Upper lobe of left lung (tissue), 6 donors: ENCODE results near the gene SEC14L2. TPM values are rescaled to one million over a fixed set of nuclear protein-coding genes. Genes with fewer than 3 reads are reported as not detected.

Experiments used
- ATAC-seq, 2 donors: fragments of 200-7000 bp; cut with Tn5 transposase; one replicate each; pipeline ENCODE4 v1.9.1; 2022; ENCODE audit warnings: mild to moderate bottlenecking in 2 of 2, moderate library complexity in 2 of 2; ENCODE audit not compliant: low FRiP score in 2 of 2
- DNase-seq, 2 donors: peaks; one replicate each; pipeline ENCODE4 v3.0.0-alpha.2; 2019 to 2020
- H3K27ac ChIP-seq, 4 donors: fragments of 200-600 bp; sonication (generic); one replicate each; pipeline ENCODE4 v1.5.1; 2016 to 2019
- H3K27me3 ChIP-seq, 4 donors: fragments of 200-600 bp; sonication (generic); one replicate each; pipeline ENCODE4 v1.5.1; 2017 to 2019
- H3K36me3 ChIP-seq, 4 donors: fragments of 200-600 bp; sonication (generic); one replicate each; pipeline ENCODE4 v1.5.1; 2016 to 2019
- H3K4me1 ChIP-seq, 4 donors: fragments of 200-600 bp; sonication (generic); one replicate each; pipeline ENCODE4 v1.5.1; 2018 to 2019
- H3K4me3 ChIP-seq, 4 donors: fragments of 200-600 bp; sonication (generic); one replicate each; pipeline ENCODE4 v1.5.1; 2017 to 2019; ENCODE audit warnings: mild to moderate bottlenecking in 2 of 4, moderate library complexity in 1 of 4
- H3K9me3 ChIP-seq, 4 donors: fragments of 200-600 bp; sonication (generic); one replicate each; pipeline ENCODE4 v1.5.1; 2018 to 2019
- EP300 ChIP-seq, 4 donors: sonication (generic); formaldehyde crosslinking; IDR thresholded peaks; one replicate each; pipeline ENCODE4 v1.5.1; 2017; ENCODE audit warnings: antibody characterized with exemption in 4 of 4, control low read depth in 2 of 4
- POLR2A ChIP-seq, 4 donors: fragments of 450-650 bp; IDR thresholded peaks; one replicate each; pipeline ENCODE4 v1.5.1; 2016 to 2017; ENCODE audit warnings: antibody characterized with exemption in 4 of 4, mild to moderate bottlenecking in 2 of 4
- POLR2AphosphoS5 ChIP-seq, 2 donors: sonication (generic); formaldehyde crosslinking; IDR thresholded peaks; one replicate each; pipeline ENCODE4 v1.5.1; 2017; ENCODE audit warnings: antibody characterized with exemption in 2 of 2
- WGBS, 2 donors: methylation state at CpG; one replicate each; pipeline ENCODE4 v1.1.5; 2017 to 2018; 5-methylcytosine and 5-hydroxymethylcytosine counted together
- total RNA-seq, 6 donors: library from RNA; depleted of rRNA in 4 of 6; stranded (reverse); fragments of >200 nt in 4 of 6; gene quantifications; one replicate each; pipeline versions ENCODE4 v1.1.0 to v1.2.1, GENCODE V29; 2016 to 2021
- TF ChIP-seq, protein P1 (sequence below), 6 experiments: fragments of 450-650 bp in 4 of 6; fragments of 200-600 bp in 2 of 6; sonication (generic) in 2 of 6; IDR thresholded peaks; one replicate each; pipeline ENCODE4 v1.5.1; 2016 to 2019; ENCODE audit warnings: antibody characterized with exemption in 6 of 6
- donor health status: DM: no; HTN: no; CAD: no; lungs with moderate emphysema.
- donor health status: DM: no; HTN: yes; CAD: no; lungs with severe emphysema.

The SEC14L2 gene
- total RNA-seq, 6 donors from 2014 or later = 5.6 to 12.6 (median 8.4) TPM

DNA sequence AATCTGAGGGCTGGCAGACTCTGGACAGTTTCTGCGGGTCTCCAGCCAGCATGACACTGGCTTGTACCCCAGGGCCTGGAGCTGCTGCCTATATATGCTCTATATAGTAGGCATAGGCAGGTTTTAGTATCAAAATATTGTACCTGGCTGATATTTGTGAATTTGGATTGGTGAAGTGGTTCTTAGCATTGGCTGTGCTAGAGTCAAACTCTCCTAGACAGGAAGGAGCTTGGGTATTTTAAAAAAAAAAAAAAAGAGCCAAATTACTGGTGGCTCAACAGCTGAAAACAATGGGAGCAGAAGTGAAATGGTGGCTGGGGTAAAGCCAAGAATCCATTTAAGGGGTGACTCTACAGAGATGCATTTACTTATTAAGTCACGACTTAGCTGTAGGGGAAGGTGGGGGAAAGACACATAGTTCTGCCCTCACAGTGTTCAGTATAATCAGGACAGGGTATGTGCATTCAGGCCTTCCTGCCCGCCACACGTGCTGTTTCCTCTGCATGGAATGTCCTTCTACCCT, 17.8 kb downstream of the SEC14L2 start:
- ATAC-seq (no peak), DNase-seq (no peak)
- TF ChIP-seq, protein P1, sequence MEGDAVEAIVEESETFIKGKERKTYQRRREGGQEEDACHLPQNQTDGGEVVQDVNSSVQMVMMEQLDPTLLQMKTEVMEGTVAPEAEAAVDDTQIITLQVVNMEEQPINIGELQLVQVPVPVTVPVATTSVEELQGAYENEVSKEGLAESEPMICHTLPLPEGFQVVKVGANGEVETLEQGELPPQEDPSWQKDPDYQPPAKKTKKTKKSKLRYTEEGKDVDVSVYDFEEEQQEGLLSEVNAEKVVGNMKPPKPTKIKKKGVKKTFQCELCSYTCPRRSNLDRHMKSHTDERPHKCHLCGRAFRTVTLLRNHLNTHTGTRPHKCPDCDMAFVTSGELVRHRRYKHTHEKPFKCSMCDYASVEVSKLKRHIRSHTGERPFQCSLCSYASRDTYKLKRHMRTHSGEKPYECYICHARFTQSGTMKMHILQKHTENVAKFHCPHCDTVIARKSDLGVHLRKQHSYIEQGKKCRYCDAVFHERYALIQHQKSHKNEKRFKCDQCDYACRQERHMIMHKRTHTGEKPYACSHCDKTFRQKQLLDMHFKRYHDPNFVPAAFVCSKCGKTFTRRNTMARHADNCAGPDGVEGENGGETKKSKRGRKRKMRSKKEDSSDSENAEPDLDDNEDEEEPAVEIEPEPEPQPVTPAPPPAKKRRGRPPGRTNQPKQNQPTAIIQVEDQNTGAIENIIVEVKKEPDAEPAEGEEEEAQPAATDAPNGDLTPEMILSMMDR (IDR thresholded peaks at IDR 0.05) = no peak
- TF ChIP-seq POLR2AphosphoS5 (IDR thresholded peaks at IDR 0.05) = no peak
- Histone ChIP-seq H3K4me3 (no peak overlapping the region), H3K36me3 (peaks cover 9 to 72% (median 29%) of the 10 kb centered on the region in 4 donors), H3K9me3 (no peaks in the 10 kb centered on the region), H3K27me3 (no peaks in the 10 kb centered on the region), H3K27ac (no peak overlapping the region), H3K4me1 (no peaks in the 10 kb centered on the region)
- WGBS, 2 donors = 87 to 93% methylated on average over 4 of the region's 4 CpGs

DNA sequence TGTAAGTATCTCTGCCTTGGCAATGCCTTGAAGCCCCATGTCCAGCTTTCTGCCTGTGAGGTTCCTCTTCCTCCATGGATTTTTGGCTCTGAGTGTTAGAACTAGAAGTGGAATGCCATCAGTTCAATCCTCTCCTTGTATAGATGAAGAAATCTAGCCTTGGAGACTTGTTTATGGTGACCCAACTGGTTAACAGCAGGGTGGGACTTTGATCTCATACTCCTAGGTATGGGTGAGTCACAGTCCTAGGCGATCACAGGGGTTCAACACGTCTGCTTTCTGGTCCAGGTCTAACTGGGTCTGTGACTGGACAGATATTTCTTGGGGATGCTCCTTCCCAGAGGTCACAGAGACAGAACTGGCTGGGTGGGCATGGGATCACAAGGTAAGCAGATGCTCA, 19.6 kb downstream of the SEC14L2 start:
- no peak for ATAC-seq

GRCh38 chr22:30416837-30417236, 20.0 kb downstream of the SEC14L2 start:
- Histone ChIP-seq H3K27ac (no peak overlapping the region), H3K9me3 (no peaks in the 10 kb centered on the region), H3K36me3 (peaks cover 9 to 55% (median 21%) of the 10 kb centered on the region in 4 donors), H3K4me1 (peaks cover 3 to 12% (median 8%) of the 10 kb centered on the region in 4 donors), H3K27me3 (no peaks in the 10 kb centered on the region), H3K4me3 (no peak overlapping the region)
- TF ChIP-seq, protein P1 (IDR thresholded peaks at IDR 0.05) = no peak
- no peak for TF ChIP-seq EP300 (IDR thresholded peaks at IDR 0.05)
- TF ChIP-seq POLR2A (IDR thresholded peaks at IDR 0.05) = no peak
- TF ChIP-seq POLR2AphosphoS5 (IDR thresholded peaks at IDR 0.05) = no peak
- ATAC-seq (no peak), DNase-seq (no peak)
- 71 to 77% methylated on average over 1 of the region's 1 CpG for whole genome bisulfite sequencing, 2 donors

More for the DNA sequence above, 19.6 kb downstream of the SEC14L2 start:
- TF ChIP-seq, protein P1 (IDR thresholded peaks at IDR 0.05) = no peak
- no peak for TF ChIP-seq POLR2A (IDR thresholded peaks at IDR 0.05)
- TF ChIP-seq POLR2AphosphoS5 (IDR thresholded peaks at IDR 0.05) = no peak
- no peak for TF ChIP-seq EP300 (IDR thresholded peaks at IDR 0.05)
- Histone ChIP-seq H3K4me3 (no peak overlapping the region), H3K36me3 (peaks cover 9 to 55% (median 21%) of the 10 kb centered on the region in 4 donors), H3K27ac (no peak overlapping the region), H3K9me3 (no peaks in the 10 kb centered on the region), H3K27me3 (no peaks in the 10 kb centered on the region), H3K4me1 (peaks cover 0 to 8% (median 5%) of the 10 kb centered on the region in 4 donors)
- no peak for DNase-seq
- 84 to 86% methylated on average over 2 of the region's 2 CpGs for WGBS, 2 donors

DNA sequence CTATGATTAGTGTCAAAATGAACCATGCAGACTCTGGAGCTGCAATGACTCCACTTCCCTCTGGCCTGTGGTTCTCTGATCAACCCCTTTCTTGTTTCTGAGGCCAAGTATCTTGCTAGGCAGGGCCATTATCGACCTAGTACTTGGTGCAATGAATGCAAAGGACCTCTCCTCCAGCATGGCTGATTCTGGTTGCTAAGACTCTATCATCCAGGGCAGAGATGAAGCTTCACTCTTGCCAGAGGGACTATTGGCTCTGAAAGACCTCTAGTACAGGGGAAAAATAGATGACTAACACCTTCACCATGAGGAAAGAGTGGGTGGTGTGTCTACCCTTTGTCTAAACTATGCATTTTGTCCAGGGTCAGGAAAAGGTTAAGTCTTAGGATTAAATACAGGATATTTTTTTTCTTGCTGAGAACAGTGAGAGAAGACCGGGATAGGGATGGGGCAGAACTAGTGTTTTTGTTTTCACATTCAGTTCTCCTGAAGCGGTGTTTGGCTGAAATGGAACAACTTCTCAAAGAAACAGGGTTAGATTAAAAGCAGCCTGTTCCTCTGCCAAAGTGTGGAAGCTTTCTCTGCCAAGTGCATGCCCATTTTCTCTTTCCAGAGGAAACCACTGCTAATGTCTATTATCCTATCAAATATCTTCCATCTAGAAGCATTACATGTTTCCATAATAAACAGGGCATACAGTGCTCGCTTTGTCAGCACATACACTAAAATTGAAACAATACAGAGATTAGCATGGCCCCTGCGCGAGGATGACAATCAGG, 23.7 kb downstream of the SEC14L2 start:
- DNase-seq (no peak), ATAC-seq (no peak)
- Histone ChIP-seq H3K4me1 (peaks cover 29 to 39% (median 36%) of the 10 kb centered on the region in 4 donors), H3K9me3 (no peaks in the 10 kb centered on the region), H3K4me3 (no peak overlapping the region), H3K27ac (peak overlapping the region in 1 of 4 donors; percentile 98), H3K36me3 (peaks cover 9 to 37% (median 19%) of the 10 kb centered on the region in 4 donors), H3K27me3 (no peaks in the 10 kb centered on the region)
- TF ChIP-seq POLR2AphosphoS5 (IDR thresholded peaks at IDR 0.05) = no peak
- WGBS, 2 donors = 64 to 65% methylated on average over 6 of the region's 6 CpGs

DNA sequence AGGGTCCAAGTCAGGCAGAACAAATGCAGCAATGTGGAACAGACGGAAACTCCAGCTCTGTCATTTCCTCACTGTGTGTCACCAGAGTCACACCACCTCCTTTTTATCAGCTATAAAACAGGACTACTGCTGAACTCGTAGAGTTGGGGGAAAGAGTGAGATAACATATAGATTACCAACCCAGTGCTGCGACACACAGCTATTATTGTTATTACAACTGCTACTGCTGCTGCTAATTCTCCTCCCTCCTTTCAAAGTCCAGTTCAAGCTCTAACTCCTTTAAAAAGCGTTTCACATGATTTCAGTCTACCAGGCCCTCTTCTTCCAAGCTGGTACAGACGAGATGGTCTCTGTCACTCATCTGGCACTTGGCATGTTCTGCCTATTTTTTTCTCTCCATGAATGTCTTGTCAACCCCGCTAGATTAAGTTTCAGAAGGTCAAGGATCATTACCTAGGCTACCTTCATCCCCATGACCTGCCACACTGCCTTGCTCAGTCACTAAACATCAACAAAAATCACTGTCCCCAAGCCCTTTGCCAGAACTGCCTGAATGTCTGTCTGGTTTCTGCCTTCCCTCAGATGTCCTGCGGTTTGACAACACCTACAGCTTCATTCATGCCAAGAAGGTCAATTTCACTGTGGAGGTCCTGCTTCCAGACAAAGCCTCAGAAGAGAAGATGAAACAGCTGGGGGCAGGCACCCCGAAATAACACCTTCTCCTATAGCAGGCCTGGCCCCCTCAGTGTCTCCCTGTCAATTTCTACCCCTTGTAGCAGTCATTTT, 25.1 kb downstream of the SEC14L2 start:
- TF ChIP-seq POLR2AphosphoS5 (IDR thresholded peaks at IDR 0.05) (no peak), EP300 (IDR thresholded peaks at IDR 0.05) (no peak), POLR2A (IDR thresholded peaks at IDR 0.05) (no peak)
- TF ChIP-seq, protein P1 (IDR thresholded peaks at IDR 0.05) = no peak
- Histone ChIP-seq H3K9me3 (no peaks in the 10 kb centered on the region), H3K4me1 (peaks cover 38 to 52% (median 45%) of the 10 kb centered on the region in 4 donors), H3K36me3 (peaks cover 0 to 23% (median 9%) of the 10 kb centered on the region in 4 donors), H3K27me3 (no peaks in the 10 kb centered on the region), H3K4me3 (peak overlapping the region in 1 of 4 donors; percentile 75), H3K27ac (peak overlapping the region; percentile 93 to 98 (median 96))
- ATAC-seq (no peak), DNase-seq (no peak)
- WGBS, 2 donors = 81 to 83% methylated on average over 8 of the region's 8 CpGs
